Tibial artery (tissue), 4 donors: ENCODE data around the gene CHAT.
"Not testable (repeated sequence)": the region's sequence is repeated elsewhere in the genome, so short reads cannot be mapped to it uniquely, and the experiment has no call there.

Source experiments
- DNase-seq, 2 donors: peaks; one replicate each; pipeline ENCODE4 v3.0.0-alpha.2; 2019
- H3K27ac ChIP-seq, 2 donors: fragments of 200-600 bp; sonication (generic) in 1 of 2; 1 replicate in 1 of 2; 2 replicates in 1 of 2; pipeline ENCODE4 v1.5.1; 2018 to 2019; ENCODE audit warnings: mild to moderate bottlenecking in 1 of 2
- H3K27me3 ChIP-seq, 2 donors: fragments of 200-600 bp; sonication (generic) in 1 of 2; one replicate each; pipeline versions ENCODE4 v1.5.1 to v1.6.0; 2016 to 2019
- H3K36me3 ChIP-seq, 3 donors: fragments of 200-600 bp; sonication (generic) in 2 of 3; one replicate each; pipeline ENCODE4 v1.5.1; 2016 to 2019; ENCODE audit warnings: mild to moderate bottlenecking in 2 of 3
- H3K4me1 ChIP-seq, 4 donors: fragments of 200-600 bp; sonication (generic) in 2 of 4; 1 replicate in 3 of 4; 2 replicates in 1 of 4; pipeline ENCODE4 v1.5.1; 2016 to 2019
- H3K4me3 ChIP-seq, 2 donors: fragments of 200-600 bp; sonication (generic) in 1 of 2; 1 replicate in 1 of 2; 2 replicates in 1 of 2; pipeline ENCODE4 v1.5.1; 2018 to 2019; ENCODE audit warnings: mild to moderate bottlenecking in 2 of 2
- H3K9me3 ChIP-seq, 3 donors: fragments of 200-600 bp; sonication (generic) in 1 of 3; one replicate each; pipeline ENCODE4 v1.5.1; 2016 to 2019
- intact Hi-C: fragments of 100-400 bp; cut with DNase I; formaldehyde crosslinking; loops from one replicate; pipeline ENCODE4 v1.15.0; 2023; ENCODE audit warnings: low total_unique reads
- TF ChIP-seq, protein P1 (sequence below), 2 experiments: fragments of 200-600 bp in 1 of 2; fragments of 450-650 bp in 1 of 2; IDR thresholded peaks; one replicate each; pipeline ENCODE4 v1.5.1; 2017 to 2019; ENCODE audit warnings: antibody characterized with exemption in 2 of 2, mild to moderate bottlenecking in 1 of 2, moderate library complexity in 1 of 2

Gene CHAT

DNA sequence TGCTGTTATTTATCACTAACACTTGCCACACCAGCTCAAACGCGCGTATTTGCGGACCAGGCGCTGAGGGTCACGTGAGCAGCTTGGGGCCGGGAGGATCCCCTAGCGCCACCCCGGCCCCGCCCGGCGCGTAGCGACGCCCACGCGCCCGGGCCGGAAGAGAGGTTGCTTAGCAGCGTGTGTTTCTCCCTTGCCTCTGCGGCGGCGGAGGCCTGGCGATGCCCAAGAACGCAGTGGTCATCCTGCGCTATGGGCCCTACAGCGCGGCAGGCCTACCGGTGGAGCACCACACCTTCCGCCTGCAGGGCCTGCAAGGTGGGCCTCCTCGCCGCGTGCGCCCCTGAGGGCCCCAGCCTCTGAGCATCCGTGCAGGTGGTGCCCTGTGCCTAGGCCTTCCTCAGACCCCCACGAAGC, 65.7 kb downstream of the CHAT start, which contains the start of gene C10orf53:
Gene C10orf53 (plus strand): TSS at position 172 of the 414 bp plus-strand sequence. CDS start 47 bp downstream, at position 219.
- Histone ChIP-seq H3K4me3 (no peak within 1 kb of the TSS), H3K27me3 (peaks cover 0 to 14% of the 10 kb centered on the region in 2 donors), H3K27ac (no peak within 1 kb of the TSS), H3K4me1 (no peaks in the 10 kb centered on the region), H3K36me3 (no peaks in the 10 kb centered on the region), H3K9me3 (peaks cover 0 to 17% (median 0%) of the 10 kb centered on the region in 3 donors)
- TF ChIP-seq, protein P1, sequence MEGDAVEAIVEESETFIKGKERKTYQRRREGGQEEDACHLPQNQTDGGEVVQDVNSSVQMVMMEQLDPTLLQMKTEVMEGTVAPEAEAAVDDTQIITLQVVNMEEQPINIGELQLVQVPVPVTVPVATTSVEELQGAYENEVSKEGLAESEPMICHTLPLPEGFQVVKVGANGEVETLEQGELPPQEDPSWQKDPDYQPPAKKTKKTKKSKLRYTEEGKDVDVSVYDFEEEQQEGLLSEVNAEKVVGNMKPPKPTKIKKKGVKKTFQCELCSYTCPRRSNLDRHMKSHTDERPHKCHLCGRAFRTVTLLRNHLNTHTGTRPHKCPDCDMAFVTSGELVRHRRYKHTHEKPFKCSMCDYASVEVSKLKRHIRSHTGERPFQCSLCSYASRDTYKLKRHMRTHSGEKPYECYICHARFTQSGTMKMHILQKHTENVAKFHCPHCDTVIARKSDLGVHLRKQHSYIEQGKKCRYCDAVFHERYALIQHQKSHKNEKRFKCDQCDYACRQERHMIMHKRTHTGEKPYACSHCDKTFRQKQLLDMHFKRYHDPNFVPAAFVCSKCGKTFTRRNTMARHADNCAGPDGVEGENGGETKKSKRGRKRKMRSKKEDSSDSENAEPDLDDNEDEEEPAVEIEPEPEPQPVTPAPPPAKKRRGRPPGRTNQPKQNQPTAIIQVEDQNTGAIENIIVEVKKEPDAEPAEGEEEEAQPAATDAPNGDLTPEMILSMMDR (IDR thresholded peaks at IDR 0.05): no peak
- DNase-seq: no peak
- intact Hi-C loops: no loop called here

DNA sequence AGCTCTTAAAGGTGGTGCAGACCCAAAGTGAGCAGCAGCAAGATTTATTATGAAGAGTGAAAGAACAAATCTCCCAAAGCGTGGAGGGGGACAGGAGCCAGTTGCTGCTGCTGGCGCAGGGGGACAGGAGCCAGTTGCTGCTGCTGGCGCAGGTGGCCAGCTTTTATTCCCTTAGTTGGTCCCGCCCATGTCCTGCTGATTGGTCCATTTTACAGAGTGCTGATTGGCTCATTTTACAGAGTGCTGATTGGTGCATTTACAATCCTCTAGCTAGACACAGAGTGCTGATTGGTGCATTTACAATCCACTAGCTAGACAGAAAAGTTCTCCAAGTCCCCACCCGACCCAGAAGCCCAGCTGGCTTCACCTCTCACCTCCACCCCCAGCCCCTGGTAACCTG, 68.6 kb downstream of the CHAT start:
- H3K36me3 ChIP-seq, DNase-seq, H3K4me1 ChIP-seq, intact Hi-C loops, H3K4me3 ChIP-seq, H3K27ac ChIP-seq: not testable (repeated sequence)
- Histone ChIP-seq H3K9me3 (peaks cover 0 to 27% (median 0%) of the 10 kb centered on the region in 3 donors), H3K27me3 (peaks cover 0 to 14% of the 10 kb centered on the region in 2 donors)

DNA sequence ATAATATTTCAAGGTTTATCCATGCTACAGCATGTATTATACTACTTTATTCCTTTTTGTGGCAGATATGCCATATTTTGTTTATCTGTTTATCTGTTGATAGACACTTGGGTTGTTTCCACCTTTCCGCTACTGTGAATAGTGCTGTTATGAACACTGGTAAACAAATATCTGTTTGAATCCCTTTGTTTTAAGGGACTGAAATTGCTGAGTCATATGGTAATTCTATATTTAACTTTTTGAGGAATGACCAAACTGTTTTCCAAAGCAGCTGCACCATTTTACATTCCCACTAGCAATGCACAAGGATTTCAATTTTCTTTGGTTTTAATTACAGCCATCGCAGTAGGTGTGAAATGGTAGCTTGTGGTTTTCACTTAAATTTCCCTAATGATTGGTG, 69.0 kb downstream of the CHAT start:
- no peaks in the 10 kb centered on the region for H3K4me1 ChIP-seq
- TF ChIP-seq, protein P1 (IDR thresholded peaks at IDR 0.05): no peak
- peaks cover 0 to 19% of the 10 kb centered on the region in 2 donors for H3K27me3 ChIP-seq
- no peaks in the 10 kb centered on the region for H3K36me3 ChIP-seq
- H3K4me3 ChIP-seq: no peak overlapping the region
- peaks cover 0 to 31% (median 0%) of the 10 kb centered on the region in 3 donors for H3K9me3 ChIP-seq
- intact Hi-C loops: no loop called here
- no peak overlapping the region for H3K27ac ChIP-seq
- DNase-seq: no peak

DNA sequence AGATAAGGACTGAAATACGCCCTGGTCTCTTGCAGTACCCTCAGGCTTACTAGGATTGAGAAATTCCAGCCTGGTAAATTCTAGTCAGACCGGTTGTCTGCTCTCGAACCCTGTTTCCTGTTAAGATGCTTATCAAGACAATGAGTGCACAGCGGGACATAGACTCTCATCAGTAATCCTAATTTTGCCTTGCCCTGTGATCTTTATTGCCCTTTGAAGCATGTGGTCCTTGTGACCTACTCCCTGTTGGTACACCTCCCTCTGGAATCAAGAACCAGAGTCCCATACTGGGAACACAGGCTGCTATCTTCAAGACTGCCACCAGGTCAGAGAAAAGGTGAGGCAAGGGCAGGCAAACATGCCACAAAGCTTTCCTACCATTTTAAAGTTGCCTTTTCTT, 72.8 kb downstream of the CHAT start:
- H3K27ac ChIP-seq: no peak overlapping the region
- TF ChIP-seq, protein P1 (IDR thresholded peaks at IDR 0.05): no peak
- peaks cover 0 to 27% of the 10 kb centered on the region in 2 donors for H3K27me3 ChIP-seq
- no peak for DNase-seq
- no peaks in the 10 kb centered on the region for H3K36me3 ChIP-seq
- no peaks in the 10 kb centered on the region for H3K4me1 ChIP-seq
- peaks cover 0 to 27% (median 0%) of the 10 kb centered on the region in 3 donors for H3K9me3 ChIP-seq
- no peak overlapping the region for H3K4me3 ChIP-seq
- intact Hi-C loops: no loop called here

DNA sequence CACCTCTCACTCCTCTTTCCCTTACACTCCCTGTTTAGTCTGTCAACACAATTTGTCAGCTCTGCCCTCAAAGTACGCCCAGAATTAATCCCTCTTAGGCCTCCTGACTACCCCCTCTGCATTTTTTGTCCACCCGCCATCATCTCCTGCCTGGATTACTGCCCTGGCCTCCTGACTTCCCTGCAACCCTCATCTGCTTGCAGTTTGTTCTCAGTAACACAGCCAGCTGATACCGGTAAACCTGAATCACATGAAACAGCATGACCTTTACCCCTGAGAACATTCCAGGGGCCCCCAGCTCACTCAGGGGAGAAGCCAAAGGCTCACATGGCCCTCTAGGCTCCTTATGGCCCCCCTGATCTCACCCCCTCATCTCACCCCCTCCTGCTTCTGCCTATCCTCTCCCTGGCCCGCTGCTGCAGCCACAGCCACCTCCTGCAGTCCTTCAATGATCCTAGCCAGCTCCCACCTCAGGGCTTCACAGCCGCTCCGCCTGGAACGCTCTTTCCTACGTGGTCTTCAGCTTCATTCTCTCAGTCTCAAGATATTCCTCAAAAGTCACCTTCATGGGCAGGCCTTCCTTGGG, 74.5 kb downstream of the CHAT start:
- H3K27me3 ChIP-seq: peaks cover 0 to 31% of the 10 kb centered on the region in 2 donors
- H3K4me3 ChIP-seq: no peak overlapping the region
- intact Hi-C loops: no loop called here

DNA sequence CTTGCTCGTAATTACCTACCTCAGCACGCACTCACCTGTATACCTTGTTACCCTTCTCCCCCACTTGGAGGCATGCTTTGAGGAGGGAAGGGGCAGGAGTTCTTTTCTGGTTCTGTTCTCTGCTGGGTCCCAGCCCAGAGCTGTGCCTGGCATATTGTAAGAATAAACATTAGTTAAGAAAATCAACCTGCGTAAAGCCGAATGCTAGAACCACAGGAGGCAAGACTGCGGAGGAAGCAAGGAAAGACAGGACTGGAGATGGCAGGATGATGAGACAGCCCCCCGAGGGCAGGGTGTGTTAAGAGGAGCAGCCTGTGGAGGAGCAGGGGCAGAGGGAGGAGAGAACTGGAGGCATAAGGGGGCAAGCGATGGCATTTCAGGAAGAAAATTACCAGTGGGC, 75.1 kb downstream of the CHAT start:
- no peak overlapping the region for H3K4me3 ChIP-seq
- H3K4me1 ChIP-seq: no peaks in the 10 kb centered on the region
- H3K27me3 ChIP-seq: peaks cover 0 to 31% of the 10 kb centered on the region in 2 donors
- intact Hi-C loops: no loop called here
- no peak for DNase-seq
- TF ChIP-seq, protein P1 (IDR thresholded peaks at IDR 0.05): no peak
- H3K27ac ChIP-seq: no peak overlapping the region
- no peaks in the 10 kb centered on the region for H3K36me3 ChIP-seq
- peaks cover 0 to 14% (median 0%) of the 10 kb centered on the region in 3 donors for H3K9me3 ChIP-seq

More for the DNA sequence above, 74.5 kb downstream of the CHAT start:
- Histone ChIP-seq H3K4me1 (no peaks in the 10 kb centered on the region), H3K36me3 (no peaks in the 10 kb centered on the region), H3K9me3 (peaks cover 0 to 14% (median 0%) of the 10 kb centered on the region in 3 donors), H3K27ac (no peak overlapping the region)
- TF ChIP-seq, protein P1 (IDR thresholded peaks at IDR 0.05): no peak
- DNase-seq: no peak
